WTC11 (cell line): ENCODE data around the gene PRLR.

Source experiments
- AFF4 ChIP-seq: sonication (generic); formaldehyde crosslinking; IDR thresholded peaks from 2 replicates; pipeline ENCODE4 v1.8.1; 2023; ENCODE audit warnings: mild to moderate bottlenecking, missing genetic modification reagents, borderline replicate concordance
- CTCF ChIP-seq: fragments of 200-600 bp; IDR thresholded peaks from 2 replicates; pipeline ENCODE4 v1.8.0; 2022; ENCODE audit warnings: antibody characterized with exemption
- ESRRA ChIP-seq: sonication (generic); formaldehyde crosslinking; IDR thresholded peaks from 2 replicates; pipeline ENCODE4 v1.8.1; 2022; ENCODE audit warnings: mild to moderate bottlenecking, missing genetic modification reagents, borderline replicate concordance
- FOXJ3 ChIP-seq: sonication (generic); formaldehyde crosslinking; IDR thresholded peaks from 2 replicates; pipeline ENCODE4 v1.9.0; 2021; ENCODE audit warnings: missing genetic modification reagents, mild to moderate bottlenecking, borderline replicate concordance
- NR3C1 ChIP-seq: sonication (generic); formaldehyde crosslinking; conservative IDR thresholded peaks from 2 replicates; pipeline ENCODE4 v1.8.1; 2023; ENCODE audit warnings: low read depth, mild to moderate bottlenecking, missing genetic modification reagents
- PRDM15 ChIP-seq: sonication (generic); formaldehyde crosslinking; IDR thresholded peaks from 2 replicates; pipeline ENCODE4 v1.8.0; 2022; ENCODE audit warnings: missing genetic modification reagents
- TEAD4 ChIP-seq: sonication (generic); formaldehyde crosslinking; IDR thresholded peaks from 2 replicates; pipeline ENCODE4 v1.8.0; 2022; ENCODE audit warnings: mild to moderate bottlenecking, missing genetic modification reagents
- ZMAT4 ChIP-seq: fragments of 250-450 bp; sonication (Bioruptor Pico); IDR thresholded peaks from 2 replicates; pipeline ENCODE4 v1.9.0; 2021; ENCODE audit warnings: mild to moderate bottlenecking
- ZNF263 ChIP-seq: sonication (generic); formaldehyde crosslinking; IDR thresholded peaks from 2 replicates; pipeline ENCODE4 v1.8.1; 2022; ENCODE audit warnings: low read depth, mild to moderate bottlenecking, moderate library complexity, missing genetic modification reagents

- TF ChIP-seq CTCF (no peak), FOXJ3 (CRISPR knock-in tag) (no peak), NR3C1 (no peak), PRDM15 (no peak), ESRRA (CRISPR knock-in tag) (no peak), TEAD4 (CRISPR knock-in tag) (no peak), ZMAT4 (no peak), ZNF263 (CRISPR knock-in tag) (no peak), AFF4 (CRISPR knock-in tag) (no peak)
Observed at GRCh38 chr5:35002459-35002858, 227.8 kb downstream of the PRLR start.
